ENCODE data around the gene AMH.

The AMH gene

DNA sequence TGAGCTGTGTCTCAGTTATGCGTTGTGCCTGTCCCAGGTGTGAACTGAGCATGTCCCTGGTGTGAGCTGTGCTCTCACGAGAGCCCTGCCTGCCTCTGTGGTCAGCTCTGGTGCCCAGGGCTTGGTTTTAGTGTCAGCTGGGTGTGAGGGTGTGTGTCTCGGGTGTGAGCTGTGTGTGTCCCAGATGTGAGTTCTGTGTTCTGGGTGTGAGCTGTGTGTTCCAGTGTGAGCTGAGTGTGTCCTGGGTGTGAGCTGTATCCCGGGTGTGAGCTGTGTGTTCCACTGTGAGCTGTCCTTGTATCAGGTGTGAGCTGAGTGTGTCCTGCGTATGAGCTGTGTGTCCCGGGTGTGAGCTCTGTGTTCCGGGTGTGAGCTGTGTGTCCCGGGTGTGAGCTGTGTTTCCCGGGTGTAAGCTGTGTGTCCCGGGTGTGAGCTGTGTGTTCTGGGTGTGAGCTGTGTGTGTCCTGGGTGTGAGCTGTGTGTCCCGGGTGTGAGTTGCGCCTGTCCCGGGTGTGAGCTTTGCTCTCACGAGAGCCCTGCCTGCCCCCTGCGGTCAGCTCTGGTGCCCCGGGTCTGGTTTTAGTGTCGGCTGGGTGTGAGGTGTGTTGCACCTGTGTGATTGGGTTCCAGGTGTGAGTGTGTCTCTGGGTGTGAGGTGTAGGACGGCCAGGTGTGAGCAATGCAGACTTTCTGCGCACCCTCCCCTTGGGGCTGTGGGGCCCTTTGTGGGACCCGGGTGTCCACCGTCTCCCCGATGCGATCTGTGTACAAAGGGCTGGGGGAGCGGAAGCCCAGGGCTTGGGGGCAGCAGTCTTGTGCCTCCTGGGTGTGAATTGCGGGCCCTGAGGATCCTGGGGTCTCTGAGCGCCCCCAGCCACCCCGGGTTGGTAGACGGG is 39.9 kb downstream of the AMH start:
- DNase-seq, result no peak

DNA sequence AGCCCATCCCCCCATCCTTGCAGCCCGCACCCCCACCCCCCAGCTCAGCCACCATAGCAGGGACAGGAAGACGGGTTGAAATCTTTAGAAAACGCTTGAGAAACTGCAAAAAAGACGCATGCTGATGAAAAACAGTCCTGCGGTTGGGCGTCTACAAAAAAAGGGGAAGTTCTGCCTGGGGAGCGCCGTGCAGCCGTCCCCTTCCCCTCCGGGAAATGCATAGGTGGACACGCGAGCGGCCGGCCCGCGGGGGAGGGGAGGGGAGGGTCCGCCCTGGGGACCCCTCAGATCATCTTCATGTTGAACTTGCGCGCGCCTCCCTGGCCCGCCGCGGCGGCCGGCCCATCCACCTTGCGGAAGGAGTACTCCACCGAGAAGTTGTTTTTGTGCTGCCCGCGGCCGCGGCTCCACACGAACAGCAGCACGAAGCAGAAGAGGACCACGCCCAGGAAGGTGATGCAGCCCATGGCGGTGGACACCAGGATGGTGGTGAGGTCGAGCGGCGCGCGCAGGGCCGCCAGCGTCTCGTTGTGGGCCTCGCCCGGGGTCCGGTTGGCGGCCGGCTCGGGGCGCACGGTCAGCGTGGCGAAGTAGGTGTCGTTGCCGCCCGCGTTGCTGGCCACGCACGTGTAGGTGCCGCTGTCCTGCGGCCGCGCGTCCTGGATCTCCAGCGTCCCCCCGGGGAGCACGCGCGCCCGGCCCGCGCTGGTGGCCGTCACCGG is 40.8 kb downstream of the AMH start:
- no peak for DNase-seq

DNA sequence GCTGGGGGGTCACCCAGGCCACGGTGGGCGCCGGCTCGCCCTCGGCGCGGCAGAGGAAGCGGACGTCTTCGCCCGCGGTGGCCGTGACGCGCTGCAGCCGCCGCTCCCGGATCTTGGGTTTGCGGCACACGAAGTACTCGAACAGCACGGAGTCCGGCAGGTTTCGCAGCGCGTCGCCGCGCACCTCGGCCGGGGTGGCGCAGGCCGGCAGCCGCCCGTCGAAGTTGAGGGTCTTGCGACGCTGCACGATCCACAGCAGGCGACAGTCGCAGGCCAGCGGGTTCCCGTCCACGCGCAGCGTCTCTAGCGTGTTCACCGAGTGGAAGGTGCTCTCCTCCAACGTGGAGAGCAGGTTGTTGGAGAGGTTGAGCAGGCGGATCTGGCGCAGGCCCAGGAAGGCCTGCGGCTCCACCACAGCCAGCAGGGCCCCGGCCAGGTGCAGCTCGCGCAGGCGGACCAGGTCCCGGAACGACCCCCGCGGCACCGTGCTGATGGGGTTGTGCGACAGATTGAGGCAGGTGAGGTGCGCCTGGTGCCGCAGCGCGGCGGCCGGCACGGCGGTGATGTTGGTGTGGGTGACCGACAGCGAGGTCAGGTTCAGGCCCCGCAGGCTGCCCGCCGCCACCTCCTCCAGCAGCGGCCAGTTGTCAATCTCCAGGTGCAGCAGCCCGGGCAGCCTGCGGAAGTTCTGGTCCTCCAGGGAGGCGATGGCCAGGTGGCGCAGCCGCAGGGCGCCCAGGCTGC is 41.5 kb downstream of the AMH start:
- DNase-seq, result peak; percentile 27

DNA sequence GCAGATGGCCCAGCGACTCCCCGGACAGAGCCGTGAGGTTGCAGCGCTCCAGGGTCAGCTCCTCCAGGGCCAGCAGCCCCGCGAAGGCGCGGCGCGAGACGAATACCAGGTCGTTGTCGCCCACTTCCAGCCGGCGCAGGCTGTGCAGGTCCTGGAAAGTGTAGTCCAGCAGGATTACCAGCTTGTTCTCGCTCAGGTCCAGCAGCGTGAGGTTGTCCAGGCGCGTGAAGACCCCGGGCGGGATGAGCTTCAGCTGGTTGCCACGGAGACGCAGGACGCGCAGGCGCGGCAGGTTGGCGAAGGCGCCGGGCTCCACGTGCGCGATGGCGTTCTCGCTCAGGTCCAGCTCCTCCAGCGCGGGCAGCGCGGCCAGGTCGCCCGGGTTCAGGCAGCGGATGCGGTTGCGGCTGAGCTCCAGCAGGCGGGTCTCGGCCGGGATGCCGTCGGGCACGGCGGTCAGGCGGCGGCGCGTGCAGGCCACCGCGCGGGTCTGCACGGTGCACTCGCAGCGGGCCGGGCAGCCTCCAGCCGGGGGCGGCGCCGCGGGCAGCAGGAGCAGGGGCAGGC is 42.1 kb downstream of the AMH start:
- peak; percentile 36 for DNase-seq

DNA sequence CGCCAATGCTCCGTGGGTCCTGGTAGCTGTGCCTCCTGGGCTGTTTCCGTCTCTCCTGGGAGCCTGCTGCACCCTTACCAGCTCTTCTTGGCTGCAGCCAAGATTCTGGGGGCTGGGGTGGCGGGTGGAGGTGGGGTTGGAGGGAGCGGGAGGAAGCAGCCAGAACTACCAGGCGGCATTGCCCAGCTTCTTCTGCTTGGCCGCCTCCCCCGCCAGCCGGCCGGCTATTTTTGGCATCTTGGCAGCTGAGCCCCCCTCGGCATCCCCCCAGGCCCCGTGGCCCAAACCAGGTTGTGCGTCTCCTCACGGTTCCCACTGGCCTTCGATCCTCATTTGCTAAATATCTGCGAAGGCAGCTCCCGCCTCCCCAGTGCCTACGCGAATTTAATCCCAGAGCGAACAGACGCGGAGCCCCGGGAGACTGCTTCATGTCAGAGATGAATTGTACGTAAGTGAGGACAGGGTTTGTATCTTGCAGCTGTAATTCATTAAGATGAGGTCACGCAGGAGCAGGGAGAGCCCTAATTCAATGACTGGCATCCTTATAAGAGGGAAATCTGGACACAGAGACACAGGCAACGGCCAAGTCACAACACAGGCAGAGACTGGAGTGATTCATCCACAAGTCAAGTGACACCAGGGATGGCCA is 45.7 kb downstream of the AMH start:
- no peak for DNase-seq

DNA sequence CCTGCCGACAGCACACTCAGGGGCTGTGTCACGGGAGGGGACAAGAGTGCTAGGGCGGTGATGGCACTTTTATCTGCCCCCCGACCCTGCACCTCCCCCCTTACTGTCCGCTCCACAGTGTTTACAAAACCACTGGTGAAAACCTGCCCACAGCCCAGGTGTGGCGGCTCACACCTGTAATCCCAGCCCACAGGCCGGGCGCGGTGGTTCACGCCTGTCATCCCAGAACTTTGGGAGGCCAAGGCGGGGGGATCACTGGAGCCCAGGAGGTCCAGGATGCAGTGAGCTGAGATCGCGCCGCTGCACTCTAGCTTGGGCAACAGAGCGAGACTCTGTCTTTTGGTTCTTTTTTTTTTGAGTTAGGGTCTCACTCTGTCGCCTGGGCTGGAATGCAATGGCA is 47.0 kb downstream of the AMH start:
- no peak for DNase-seq

DNA sequence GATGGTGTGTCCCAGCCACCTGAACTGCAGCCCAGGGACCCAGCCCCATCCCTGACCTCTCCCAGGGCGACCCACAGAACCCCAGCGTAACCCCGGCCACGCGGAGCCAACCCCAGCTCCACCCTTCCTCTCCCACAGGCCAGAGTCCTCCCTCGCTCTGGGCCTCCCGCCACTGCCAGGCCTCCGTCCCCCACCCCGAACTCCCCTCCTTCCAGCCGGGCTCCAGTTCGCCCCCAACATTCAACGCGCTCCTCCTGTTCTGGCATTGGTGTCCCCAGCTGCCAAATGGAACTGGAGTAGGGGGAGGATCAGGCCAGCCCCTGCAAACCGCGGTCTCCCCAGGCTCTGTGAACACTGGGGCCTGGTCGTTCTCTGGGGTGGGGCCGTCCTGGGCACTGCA is 51.4 kb downstream of the AMH start:
- DNase-seq, result no peak
